ENCODE measurements around the gene MYO16. TPM values are rescaled to one million over a fixed set of nuclear protein-coding genes. Genes with fewer than 3 reads are reported as not detected.

MYO16 gene
- total and polyA plus RNA-seq, 2 of the 4 experiments (the other 2 are of a cell fraction) = under 0.01 to 0.03 TPM

- Histone ChIP-seq H3K56ac (ENCODE audit: extremely low read depth, insufficient read depth, low read length) (no peak overlapping the region), H2AK9ac (replicated peaks; ENCODE audit: low read depth, low read length, poor library complexity) (no peak overlapping the region), H2BK15ac (ENCODE audit: low read depth, low read length) (peak overlapping the region; percentile 64; the same call in 2 of the 3 replicates), H3K79me1 (ENCODE audit: low read depth in 1 of 2, low read length in 2 of 2) (no peaks in the 10 kb centered on the region), H3K9me1 (ENCODE audit: insufficient read depth, low read length) (peaks cover 23% of the 10 kb centered on the region), H3K4me1 (ENCODE audit: control insufficient read depth, insufficient read depth, low read length) (peaks cover 32% of the 10 kb centered on the region), H3K9ac (ENCODE audit: low read depth, low read length) (no peak overlapping the region), H3K9me3 (ENCODE audit: control insufficient read depth, insufficient read depth, low read length) (no peaks in the 10 kb centered on the region), H3K4me3 (ENCODE audit: insufficient read depth, low read depth, low read length) (no peak overlapping the region), H2AK5ac (ENCODE audit: low read depth, low read length) (no peak overlapping the region), H2AFZ (replicated peaks; ENCODE audit: low read length, poor library complexity) (no peak overlapping the region), H3K27me3 (ENCODE audit: control insufficient read depth, insufficient read depth, low read length) (no peaks in the 10 kb centered on the region), H3K14ac (replicated peaks; ENCODE audit: low read depth, low read length) (no peak overlapping the region), H3K4ac (ENCODE audit: low read depth, low read length) (no peak overlapping the region), H3K36me3 (ENCODE audit: control insufficient read depth, insufficient read depth, low read length) (no peaks in the 10 kb centered on the region), H3K23ac (ENCODE audit: low read depth, low read length) (no peak overlapping the region), H4K5ac (ENCODE audit: low read depth, low read length) (no peak overlapping the region), H4K20me1 (ENCODE audit: insufficient read depth, low read length) (no peaks in the 10 kb centered on the region), H3K18ac (ENCODE audit: low read depth, low read length) (no peak overlapping the region), H3K27ac (ENCODE audit: insufficient read depth, low read length) (no peak overlapping the region), H2BK20ac (ENCODE audit: low read depth, low read length) (no peak overlapping the region; the same call in 1 of the 2 replicates), H4K8ac (ENCODE audit: low read depth in 2 of 2, low read length in 2 of 2) (no peak overlapping the region), H3K4me2 (ENCODE audit: low read depth, low read length) (no peak overlapping the region), H2BK120ac (ENCODE audit: low read depth, low read length) (0 out of 2 replicates have a peak overlapping the region, but pooled peaks have one; percentile 21), H4K91ac (ENCODE audit: insufficient read depth, low read depth, low read length) (peak overlapping the region; percentile 4; the same call in 1 of the 2 replicates), H2BK5ac (ENCODE audit: low read depth, low read length, poor library complexity, severe bottlenecking) (no peak overlapping the region)
- ChIA-PET POLR2A (ENCODE audit: unreplicated experiment) (no interaction called here), CTCF (no interaction called here)
- BruUV-seq (replicated peaks) = no TSS peak
- DNase-seq (no peak), ATAC-seq (ENCODE audit: low read depth) (no peak)
- TF ChIP-seq, protein P1, sequence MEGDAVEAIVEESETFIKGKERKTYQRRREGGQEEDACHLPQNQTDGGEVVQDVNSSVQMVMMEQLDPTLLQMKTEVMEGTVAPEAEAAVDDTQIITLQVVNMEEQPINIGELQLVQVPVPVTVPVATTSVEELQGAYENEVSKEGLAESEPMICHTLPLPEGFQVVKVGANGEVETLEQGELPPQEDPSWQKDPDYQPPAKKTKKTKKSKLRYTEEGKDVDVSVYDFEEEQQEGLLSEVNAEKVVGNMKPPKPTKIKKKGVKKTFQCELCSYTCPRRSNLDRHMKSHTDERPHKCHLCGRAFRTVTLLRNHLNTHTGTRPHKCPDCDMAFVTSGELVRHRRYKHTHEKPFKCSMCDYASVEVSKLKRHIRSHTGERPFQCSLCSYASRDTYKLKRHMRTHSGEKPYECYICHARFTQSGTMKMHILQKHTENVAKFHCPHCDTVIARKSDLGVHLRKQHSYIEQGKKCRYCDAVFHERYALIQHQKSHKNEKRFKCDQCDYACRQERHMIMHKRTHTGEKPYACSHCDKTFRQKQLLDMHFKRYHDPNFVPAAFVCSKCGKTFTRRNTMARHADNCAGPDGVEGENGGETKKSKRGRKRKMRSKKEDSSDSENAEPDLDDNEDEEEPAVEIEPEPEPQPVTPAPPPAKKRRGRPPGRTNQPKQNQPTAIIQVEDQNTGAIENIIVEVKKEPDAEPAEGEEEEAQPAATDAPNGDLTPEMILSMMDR (conservative IDR thresholded peaks at IDR 0.05; ENCODE audit: low read depth, low read length) = no peak
- TF ChIP-seq CHD1 (IDR thresholded peaks at IDR 0.05; ENCODE audit: low read depth, low read length) (no peak), CEBPB (IDR thresholded peaks at IDR 0.05; ENCODE audit: low read depth, low read length) (no peak), FOS (IDR thresholded peaks at IDR 0.05; ENCODE audit: low read depth, low read length) (no peak), MXI1 (IDR thresholded peaks at IDR 0.05; ENCODE audit: borderline replicate concordance, low read depth, low read length) (no peak)
- TF ChIP-seq, protein P2, sequence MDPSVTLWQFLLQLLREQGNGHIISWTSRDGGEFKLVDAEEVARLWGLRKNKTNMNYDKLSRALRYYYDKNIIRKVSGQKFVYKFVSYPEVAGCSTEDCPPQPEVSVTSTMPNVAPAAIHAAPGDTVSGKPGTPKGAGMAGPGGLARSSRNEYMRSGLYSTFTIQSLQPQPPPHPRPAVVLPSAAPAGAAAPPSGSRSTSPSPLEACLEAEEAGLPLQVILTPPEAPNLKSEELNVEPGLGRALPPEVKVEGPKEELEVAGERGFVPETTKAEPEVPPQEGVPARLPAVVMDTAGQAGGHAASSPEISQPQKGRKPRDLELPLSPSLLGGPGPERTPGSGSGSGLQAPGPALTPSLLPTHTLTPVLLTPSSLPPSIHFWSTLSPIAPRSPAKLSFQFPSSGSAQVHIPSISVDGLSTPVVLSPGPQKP (IDR thresholded peaks at IDR 0.05; ENCODE audit: borderline replicate concordance, low read depth, low read length) = no peak
- WGBS, 2 experiments (ENCODE audit: extremely low coverage in 2 of 2, insufficient read length in 1 of 2) = 44% methylated on average over 2 of the region's 9 CpGs; no CpG with 5 or more reads in 1 of the 2 experiments
- dilution Hi-C loops (cut with HindIII; ENCODE audit: low sequenced_read_pairs, unreplicated experiment) (no loop called here), intact Hi-C loops (cut with micrococcal nuclease) (no loop called here), in situ Hi-C loops (cut with MboI; ENCODE audit: low sequenced_read_pairs) (loop anchor here (5.0 kb wide), 2 partner anchors 100 to 635 kb away; partner anchors contain the start of gene IRS2)
These were observed 523.0 kb downstream of the MYO16 start for GRCh38 chr13:109152311-109152820.
